GM23338 (cell line): ENCODE results near the gene MTA2.
A peak's percentile ranks its signal among the peaks of the same experiment; 100 is the strongest.

ENCODE experiments used
- CREB1 ChIP-seq: fragments of 250-450 bp; sonication (Bioruptor Pico); IDR thresholded peaks from 2 replicates; pipeline ENCODE4 v1.5.0; 2020; ENCODE audit warnings: low read depth, mild to moderate bottlenecking, moderate library complexity
- CTCF ChIP-seq, 2 experiments: fragments of 200-600 bp in 1 of 2; sonication (generic) in 1 of 2; conservative IDR thresholded peaks; 2 replicates each; pipeline versions ENCODE4 v1.5.1 to v1.6.1; 2016 to 2017; ENCODE audit warnings: antibody characterized with exemption in 2 of 2, low read depth in 2 of 2, mild to moderate bottlenecking in 2 of 2, moderate library complexity in 1 of 2
- ETS1 ChIP-seq: IDR thresholded peaks from 2 replicates; pipeline ENCODE4 v1.6.1; 2016; ENCODE audit warnings: antibody characterized with exemption
- EZH2 ChIP-seq: fragments of 200-600 bp; sonication (generic); IDR thresholded peaks from one replicate; pipeline ENCODE4 v1.8.0; 2017; ENCODE audit warnings: antibody characterized with exemption, mild to moderate bottlenecking, low read depth; ENCODE audit not compliant: unreplicated experiment
- EZH2phosphoT487 ChIP-seq: fragments of 200-600 bp; sonication (generic); IDR thresholded peaks from one replicate; pipeline ENCODE4 v1.8.1; 2018; ENCODE audit warnings: antibody characterized with exemption; ENCODE audit not compliant: unreplicated experiment
- JUNB ChIP-seq: IDR thresholded peaks from one replicate; pipeline ENCODE4 v1.6.1; 2016; ENCODE audit warnings: antibody characterized with exemption; ENCODE audit not compliant: unreplicated experiment
- NANOG ChIP-seq: IDR thresholded peaks from 2 replicates; pipeline ENCODE4 v1.6.1; 2016; ENCODE audit warnings: antibody characterized with exemption, borderline replicate concordance
- POLR2AphosphoS5 ChIP-seq: IDR thresholded peaks from 2 replicates; pipeline ENCODE4 v1.6.1; 2016; ENCODE audit warnings: antibody characterized with exemption, low read depth
- REST ChIP-seq: IDR thresholded peaks from one replicate; pipeline ENCODE4 v1.6.1; 2018; ENCODE audit warnings: antibody characterized with exemption; ENCODE audit not compliant: unreplicated experiment
- STAT1 ChIP-seq: IDR thresholded peaks from one replicate; pipeline ENCODE4 v1.6.1; 2016; ENCODE audit warnings: antibody characterized with exemption; ENCODE audit not compliant: unreplicated experiment
- ZNF114 ChIP-seq: fragments of 250-450 bp; sonication (Bioruptor Pico); IDR thresholded peaks from 2 replicates; pipeline ENCODE4 v1.5.0; 2020; ENCODE audit warnings: mild to moderate bottlenecking, moderate library complexity
- ZNF331 ChIP-seq: fragments of 250-450 bp; sonication (Bioruptor Pico); IDR thresholded peaks from 2 replicates; pipeline ENCODE4 v1.5.0; 2020; ENCODE audit warnings: low read depth, mild to moderate bottlenecking, moderate library complexity

- no peak for TF ChIP-seq CTCF (conservative IDR thresholded peaks at IDR 0.05; ENCODE audit: low read depth in 2 of 2)
- no peak for TF ChIP-seq NANOG
- TF ChIP-seq REST: no peak
- TF ChIP-seq EZH2: no peak
- TF ChIP-seq POLR2AphosphoS5: peak; percentile 90
- TF ChIP-seq CREB1 (CRISPR knock-in tag): peak; percentile 83
- no peak for TF ChIP-seq ETS1
- TF ChIP-seq EZH2phosphoT487: no peak
- no peak for TF ChIP-seq ZNF114
- TF ChIP-seq JUNB: no peak
- no peak for TF ChIP-seq ZNF331
- TF ChIP-seq STAT1: no peak
These were observed 44.5 kb upstream of the MTA2 start, which contains the start of gene GANAB for GRCh38 chr11:62645946-62646824.
